HFFc6 (cell line): ENCODE data around the gene CAV1. TPM values are rescaled to one million over a fixed set of nuclear protein-coding genes. Genes with fewer than 3 reads are reported as not detected.

Experiments used
- DNase-seq: peaks from one replicate; pipeline ENCODE4 v3.0.0-alpha.2; 2018
- H3K27ac Mint-ChIP-seq: 2 replicates; pipeline ENCODE4 v1.8.0; 2020; ENCODE audit warnings: mild to moderate bottlenecking, mixed read lengths
- H3K27me3 Mint-ChIP-seq: 2 replicates; pipeline ENCODE4 v1.8.0; 2021; ENCODE audit warnings: mild to moderate bottlenecking, moderate library complexity, mixed read lengths; ENCODE audit not compliant: insufficient read depth
- H3K36me3 Mint-ChIP-seq: 2 replicates; pipeline ENCODE4 v1.8.0; 2021; ENCODE audit warnings: low read depth, mixed read lengths
- H3K4me1 Mint-ChIP-seq: 2 replicates; pipeline ENCODE4 v1.8.0; 2020; ENCODE audit warnings: low read depth, mixed read lengths
- H3K4me3 Mint-ChIP-seq: 2 replicates; pipeline ENCODE4 v1.8.0; 2020; ENCODE audit warnings: mild to moderate bottlenecking, moderate library complexity, mixed read lengths
- H3K9me3 Mint-ChIP-seq: 2 replicates; pipeline ENCODE4 v1.8.0; 2020; ENCODE audit warnings: mild to moderate bottlenecking, mixed read lengths
- CTCF ChIP-seq: fragments of 200-600 bp; sonication (generic); IDR thresholded peaks from 2 replicates; pipeline ENCODE4 v1.5.0; 2021; ENCODE audit warnings: antibody characterized with exemption, mild to moderate bottlenecking
- total RNA-seq, 6 experiments: library from RNA; stranded (reverse); fragmentation: NEBNext Ultra II Directional; extraction: Animal tissue kit (Norgen Biotek cat#: 25700); gene quantifications; 2 replicates in 1 of 6; 3 replicates in 5 of 6; pipeline ENCODE4 v1.2.3, GENCODE V29; 2021

The CAV1 gene
- total RNA-seq, 6 experiments from 2014 or later, result 938 to 1,171 (median 1,076) TPM

DNA sequence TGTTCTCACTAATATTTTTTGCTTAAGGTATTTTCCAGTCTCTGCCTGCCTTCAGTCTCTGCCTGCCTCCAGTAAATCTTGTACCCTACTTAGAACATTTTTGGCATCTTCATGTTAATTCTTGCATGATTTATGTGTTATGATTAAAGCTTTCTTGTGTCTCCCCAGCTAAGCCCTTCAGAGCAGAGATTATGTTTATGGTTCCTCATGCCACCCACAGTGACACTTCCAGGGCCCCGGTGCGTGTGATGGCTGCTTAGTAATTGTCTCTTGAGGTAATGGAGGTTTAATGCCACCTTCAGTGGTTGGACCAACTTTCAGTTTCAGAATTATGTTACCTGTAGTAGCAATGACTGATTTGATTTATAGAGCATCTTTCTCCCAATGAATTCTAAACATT lies 76.6 kb downstream of the CAV1 start:
- no peak for DNase-seq
- H3K27me3 Mint-ChIP-seq, result no peaks in the 10 kb centered on the region; the same call in 1 of the 2 replicates
- no peak overlapping the region for H3K4me3 Mint-ChIP-seq
- no peak for TF ChIP-seq CTCF
- no peaks in the 10 kb centered on the region for H3K9me3 Mint-ChIP-seq
- no peaks in the 10 kb centered on the region for H3K36me3 Mint-ChIP-seq
- no peak overlapping the region for H3K27ac Mint-ChIP-seq
- H3K4me1 Mint-ChIP-seq, result no peaks in the 10 kb centered on the region

GRCh38 chr7:116607299-116607698 lies 82.5 kb downstream of the CAV1 start:
- no peak overlapping the region for H3K4me3 Mint-ChIP-seq
- H3K4me1 Mint-ChIP-seq, result peaks cover 20% of the 10 kb centered on the region
- H3K27ac Mint-ChIP-seq, result no peak overlapping the region
- H3K36me3 Mint-ChIP-seq, result no peaks in the 10 kb centered on the region
- no peak for TF ChIP-seq CTCF
- H3K27me3 Mint-ChIP-seq, result peaks cover 16% of the 10 kb centered on the region; the same call in 1 of the 2 replicates
- no peak for DNase-seq
- no peaks in the 10 kb centered on the region; the same call in 1 of the 2 replicates for H3K9me3 Mint-ChIP-seq

DNA sequence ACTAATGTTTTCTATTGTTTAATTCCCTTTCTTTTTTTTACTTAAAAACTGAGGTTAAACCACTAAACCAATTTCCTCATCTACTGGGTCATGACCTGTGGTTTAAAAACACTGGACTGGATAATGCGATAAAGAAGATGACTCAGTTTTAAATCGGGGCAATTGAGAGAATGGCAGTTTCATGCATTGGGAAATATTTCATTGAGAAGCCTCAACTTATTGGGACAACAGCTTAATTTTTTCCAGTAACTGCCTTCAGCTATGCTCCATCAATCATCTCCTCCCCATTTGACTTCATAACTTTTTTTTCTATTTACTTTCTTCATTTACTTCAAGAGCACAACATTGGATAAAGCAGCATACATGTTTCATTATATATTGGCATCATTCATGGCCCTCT lies 85.4 kb downstream of the CAV1 start:
- Mint-ChIP-seq H3K4me3 (no peak overlapping the region), H3K4me1 (peaks cover 27% of the 10 kb centered on the region), H3K27me3 (peaks cover 23% of the 10 kb centered on the region; the same call in 1 of the 2 replicates), H3K27ac (no peak overlapping the region), H3K36me3 (no peaks in the 10 kb centered on the region), H3K9me3 (no peaks in the 10 kb centered on the region; the same call in 1 of the 2 replicates)
- no peak for TF ChIP-seq CTCF
- DNase-seq, result peak; percentile 59

GRCh38 chr7:116610721-116611120 lies 85.9 kb downstream of the CAV1 start:
- Mint-ChIP-seq H3K36me3 (no peaks in the 10 kb centered on the region), H3K9me3 (no peaks in the 10 kb centered on the region; the same call in 1 of the 2 replicates), H3K27me3 (peaks cover 26% of the 10 kb centered on the region; the same call in 1 of the 2 replicates), H3K4me3 (no peak overlapping the region), H3K4me1 (peaks cover 27% of the 10 kb centered on the region), H3K27ac (no peak overlapping the region)
- DNase-seq, result no peak
- no peak for TF ChIP-seq CTCF

Other genes with a start within 250 kb of the CAV1 start
- 100 to 1,000 TPM; 157 to 229 (median 186) TPM for gene CAV2, start 25.3 kb upstream of the CAV1 start, total RNA-seq
- gene MET, start 147.2 kb downstream of the CAV1 start, total RNA-seq, result 100 to 1,000 TPM; 101 to 149 (median 129) TPM